GM12878 (cell line): Measurements from ENCODE around the gene CDCP1.
A peak's percentile ranks its signal among the peaks of the same experiment; 100 is the strongest.

Source experiments
- BHLHE40 ChIP-seq, 2 experiments: fragments of 450-650 bp in 1 of 2; IDR thresholded peaks; 2 replicates each; pipeline ENCODE4 v1.6.1; 2011 to 2017; ENCODE audit warnings: low read depth in 2 of 2, borderline replicate concordance in 1 of 2, improper control_type of control experiment in 1 of 2, low read length in 1 of 2, mild to moderate bottlenecking in 1 of 2
- CHD2 ChIP-seq: IDR thresholded peaks from 2 replicates; pipeline ENCODE4 v1.6.1; 2011; ENCODE audit warnings: low read depth, low read length, improper control_type of control experiment, borderline replicate concordance
- CREM ChIP-seq: IDR thresholded peaks from 2 replicates; pipeline ENCODE4 v1.6.1; 2014; ENCODE audit warnings: antibody characterized with exemption, low read depth
- CTCF ChIP-seq, 3 experiments: IDR thresholded peaks in 2 of 3; conservative IDR thresholded peaks in 1 of 3; 2 replicates each; pipeline ENCODE4 v1.5.1; 2011; ENCODE audit warnings: low read depth in 3 of 3, low read length in 3 of 3, mild to moderate bottlenecking in 3 of 3, control low read depth in 2 of 3, moderate library complexity in 2 of 3, inconsistent platforms in 1 of 3, mixed read lengths in 1 of 3; ENCODE audit not compliant: control insufficient read depth in 2 of 3, insufficient read depth in 1 of 3; ENCODE audit errors: extremely low read depth in 1 of 3
- GATAD2B ChIP-seq: fragments of 450-650 bp; conservative IDR thresholded peaks from 2 replicates; pipeline ENCODE4 v1.6.1; 2017; ENCODE audit warnings: low read depth, mild to moderate bottlenecking, moderate library complexity
- POLR2A ChIP-seq: IDR thresholded peaks from 2 replicates; pipeline ENCODE4 v1.6.1; 2011; ENCODE audit warnings: low read depth, mild to moderate bottlenecking, low read length
- RAD21 ChIP-seq: IDR thresholded peaks from 2 replicates; pipeline ENCODE4 v1.6.1; 2011; ENCODE audit warnings: mild to moderate bottlenecking, low read depth, low read length, moderate library complexity; ENCODE audit not compliant: insufficient read depth
- REST ChIP-seq: IDR thresholded peaks from 2 replicates; pipeline ENCODE4 v1.6.1; 2012; ENCODE audit warnings: mild to moderate bottlenecking, low read depth, low read length
- ZNF24 ChIP-seq: fragments of 450-650 bp; IDR thresholded peaks from 2 replicates; pipeline ENCODE4 v1.6.1; 2017; ENCODE audit warnings: antibody characterized with exemption, mild to moderate bottlenecking
- ZNF274 ChIP-seq: IDR thresholded peaks from one replicate; pipeline ENCODE4 v1.8.0; 2011; ENCODE audit not compliant: insufficient read length, insufficient read depth
- ZNF592 ChIP-seq: fragments of 450-650 bp; IDR thresholded peaks from 2 replicates; pipeline ENCODE4 v1.6.1; 2017; ENCODE audit warnings: mild to moderate bottlenecking, moderate library complexity
- ZSCAN29 ChIP-seq: fragments of 450-650 bp; IDR thresholded peaks from 2 replicates; pipeline ENCODE4 v1.6.1; 2017; ENCODE audit warnings: mild to moderate bottlenecking, moderate library complexity

GRCh38 chr3:45042162-45042561 is 104.0 kb downstream of the CDCP1 start:
- TF ChIP-seq ZNF24 = no peak
- no peak for TF ChIP-seq ZNF274
- TF ChIP-seq CTCF (IDR thresholded peaks at IDR 0.05 in 2 of 3, conservative IDR thresholded peaks at IDR 0.05 in 1 of 3; ENCODE audit: control insufficient read depth in 2 of 3, extremely low read depth in 1 of 3, insufficient read depth in 1 of 3, low read depth in 3 of 3, low read length in 3 of 3) = no peak
- TF ChIP-seq RAD21 = no peak
- no peak for TF ChIP-seq CHD2
- no peak for TF ChIP-seq POLR2A
- no peak for TF ChIP-seq ZNF592
- TF ChIP-seq GATAD2B = 0 out of 2 replicates have a peak, but pooled peaks have one; percentile 47
- TF ChIP-seq BHLHE40 (IDR thresholded peaks at IDR 0.05; ENCODE audit: borderline replicate concordance in 1 of 2, low read depth in 2 of 2, low read length in 1 of 2) = no peak
- no peak for TF ChIP-seq ZSCAN29
- TF ChIP-seq CREM = no peak
- TF ChIP-seq REST = no peak
